ENCODE data around the gene SLU7.

- TF ChIP-seq POLR2A (IDR thresholded peaks at IDR 0.05; ENCODE audit: low read depth, low read length) (no peak), POLR2AphosphoS5 (IDR thresholded peaks at IDR 0.05; ENCODE audit: low read depth, low read length) (no peak), PAX5 (IDR thresholded peaks at IDR 0.05; ENCODE audit: insufficient read depth, low read length, severe bottlenecking) (no peak)
These were observed 34.2 kb downstream of the SLU7 start for GRCh38 chr5:160384681-160385080.
